SHP77 treated with DMSO at 0.1 percent for 48 hours (cell line): ENCODE data around the gene CCDC61.

ENCODE experiments used
- DNase-seq: peaks from one replicate; lab custom pipeline; 2025; lab: John Stamatoyannopoulos, UW

Gene CCDC61

GRCh38 chr19:45994998-45995714 lies at the start of gene CCDC61:
TSS of gene CCDC61 (plus strand) at chr19:45995467. CDS start at chr19:46003019, 7,552 bp downstream.
- DNase-seq, result peak; percentile 96

GRCh38 chr19:45947926-45948325 lies 47.3 kb upstream of the CCDC61 start:
- no peak for DNase-seq

- no peak for DNase-seq
These were observed 43.0 kb upstream of the CCDC61 start for GRCh38 chr19:45952341-45952685.

- DNase-seq, result peak; percentile 98
These were observed 42.4 kb upstream of the CCDC61 start for GRCh38 chr19:45952686-45953505.

DNA sequence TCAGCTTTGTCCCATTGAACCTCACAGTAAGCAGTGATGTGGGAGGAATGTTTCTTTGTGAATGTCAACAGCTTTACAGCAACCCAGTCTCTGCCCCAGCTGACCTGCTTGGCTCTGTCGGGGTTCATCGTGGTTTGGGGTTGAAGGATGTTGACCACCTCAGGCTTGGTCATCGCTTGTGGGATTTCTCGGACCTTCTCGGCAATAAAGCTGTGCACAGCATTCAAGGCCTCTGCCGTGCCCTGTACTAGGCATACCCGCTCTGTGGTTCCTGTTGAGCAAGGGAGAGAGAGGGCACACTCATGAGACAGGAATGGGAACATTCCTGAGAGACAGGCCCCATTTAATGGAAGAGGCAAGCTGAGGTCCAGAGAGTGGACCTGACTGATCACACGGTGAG lies 41.6 kb upstream of the CCDC61 start:
- no peak for DNase-seq

- DNase-seq, result no peak
These were observed 41.1 kb upstream of the CCDC61 start for GRCh38 chr19:45954156-45954555.

- no peak for DNase-seq
These were observed 39.2 kb upstream of the CCDC61 start for GRCh38 chr19:45955905-45956608.

GRCh38 chr19:45958320-45958719 lies 36.9 kb upstream of the CCDC61 start:
- no peak for DNase-seq

- DNase-seq, result no peak
These were observed 36.3 kb upstream of the CCDC61 start for GRCh38 chr19:45958769-45959516.

DNA sequence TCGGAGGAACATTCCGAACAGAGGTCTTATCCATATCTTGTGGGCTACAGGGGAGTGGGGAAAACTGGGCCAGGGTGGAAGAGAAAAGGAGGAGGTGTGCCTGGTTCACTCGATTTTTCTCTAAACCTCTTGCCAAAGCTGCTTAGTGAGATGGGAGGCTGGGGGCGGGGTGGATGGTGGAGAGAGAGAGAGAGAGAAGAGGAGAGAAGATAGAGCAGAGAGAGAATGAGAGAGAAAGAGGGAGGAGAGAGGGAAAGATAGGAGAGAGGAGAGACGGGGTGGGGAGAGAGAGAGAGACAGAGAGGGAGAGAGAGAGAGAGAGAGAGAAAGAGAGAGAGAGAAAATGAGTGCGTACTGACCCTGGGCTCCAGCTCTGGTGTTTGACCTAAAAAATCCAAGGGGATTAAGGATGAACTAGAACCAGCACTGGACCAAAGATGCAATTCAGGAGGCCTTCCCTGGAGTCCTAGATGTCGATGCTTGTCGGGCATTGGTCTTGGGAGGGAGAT lies 35.7 kb upstream of the CCDC61 start:
- no peak for DNase-seq

- DNase-seq, result no peak
These were observed 34.6 kb upstream of the CCDC61 start for GRCh38 chr19:45960595-45961235.

- DNase-seq, result no peak
These were observed 33.2 kb upstream of the CCDC61 start for GRCh38 chr19:45962021-45962420.

GRCh38 chr19:45967246-45967645 lies 28.0 kb upstream of the CCDC61 start:
- DNase-seq, result no peak

GRCh38 chr19:45968626-45969025 lies 26.6 kb upstream of the CCDC61 start:
- DNase-seq, result no peak

GRCh38 chr19:45969676-45970075 lies 25.6 kb upstream of the CCDC61 start:
- no peak for DNase-seq

DNA sequence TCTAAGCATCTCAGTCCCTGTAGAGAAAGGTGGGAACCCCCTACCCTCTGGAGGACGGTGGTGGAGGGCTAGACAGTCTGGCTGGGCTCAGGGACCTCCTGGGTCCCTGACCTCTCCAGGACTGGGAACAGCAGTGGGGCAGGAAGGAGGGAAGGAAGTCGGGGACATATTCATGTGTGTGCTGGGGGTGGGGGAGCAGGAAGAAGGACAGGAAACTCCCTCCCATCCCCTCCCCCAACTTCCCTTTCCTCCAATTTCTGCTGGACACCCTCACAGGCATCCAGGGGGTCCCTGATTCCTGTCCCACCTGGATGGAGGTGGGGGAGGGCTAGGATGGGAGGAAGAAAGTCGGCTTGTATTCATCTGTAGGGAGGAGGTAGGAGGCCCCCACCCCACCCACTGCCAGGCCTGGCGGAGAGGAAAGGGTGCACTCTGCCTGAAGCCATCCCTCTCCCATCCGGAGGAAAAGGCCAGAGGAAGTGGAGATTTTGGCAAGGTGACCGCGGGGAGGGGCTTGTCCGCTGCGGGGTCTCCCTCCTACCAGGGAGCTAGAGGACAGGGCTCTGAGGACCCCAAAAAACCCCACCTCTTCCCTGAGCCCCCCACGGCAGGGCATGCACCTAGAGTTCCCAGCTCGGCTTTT lies 23.9 kb upstream of the CCDC61 start:
- no peak for DNase-seq

- no peak for DNase-seq
These were observed 23.0 kb upstream of the CCDC61 start for GRCh38 chr19:45972081-45972946.

GRCh38 chr19:45972947-45973540 lies 22.2 kb upstream of the CCDC61 start:
- DNase-seq, result no peak

- DNase-seq, result peak; percentile 45
These were observed 21.5 kb upstream of the CCDC61 start, which contains the start of gene NOVA2 for GRCh38 chr19:45973553-45974338. TSS of gene NOVA2 (minus strand) at chr19:45973865. CDS start at chr19:45973351, 514 bp downstream.
